NT2/D1 (cell line): ENCODE results near the gene SLC39A11.

ENCODE experiments used
- SUZ12 ChIP-seq: IDR thresholded peaks from 2 replicates; pipeline ENCODE4 v1.6.1; 2011; ENCODE audit not compliant: insufficient read length, insufficient read depth; ENCODE audit errors: extremely low read depth
- YY1 ChIP-seq: IDR thresholded peaks from 2 replicates; pipeline ENCODE4 v1.6.1; 2011; ENCODE audit not compliant: insufficient read length, insufficient read depth
- ZNF274 ChIP-seq: IDR thresholded peaks from 2 replicates; pipeline ENCODE4 v1.6.1; 2011; ENCODE audit warnings: mild to moderate bottlenecking, low read depth, low read length

GRCh38 chr17:73101031-73101430 is 8.5 kb upstream of the SLC39A11 start:
- no peak for TF ChIP-seq YY1
- TF ChIP-seq SUZ12 = no peak
- no peak for TF ChIP-seq ZNF274
